Femur (tissue), 1 donor: Measurements from ENCODE around the gene EXOC4.

Source experiments
- DNase-seq: peaks from one replicate; pipeline ENCODE4 v3.0.0-alpha.2; 2017

Gene EXOC4

GRCh38 chr7:133724148-133724547 is 471.3 kb downstream of the EXOC4 start:
- DNase-seq, result no peak

GRCh38 chr7:133724694-133725093 is 471.8 kb downstream of the EXOC4 start:
- DNase-seq, result no peak

GRCh38 chr7:133727476-133728214 is 474.8 kb downstream of the EXOC4 start:
- DNase-seq, result no peak

GRCh38 chr7:133730360-133730759 is 477.5 kb downstream of the EXOC4 start:
- no peak for DNase-seq

GRCh38 chr7:133733401-133733800 is 480.5 kb downstream of the EXOC4 start:
- DNase-seq, result no peak

GRCh38 chr7:133735222-133735621 is 482.3 kb downstream of the EXOC4 start:
- DNase-seq, result no peak

GRCh38 chr7:133739817-133740216 is 486.9 kb downstream of the EXOC4 start:
- DNase-seq, result no peak

GRCh38 chr7:133741078-133741477 is 488.2 kb downstream of the EXOC4 start:
- no peak for DNase-seq

- DNase-seq, result no peak
These were observed 488.8 kb downstream of the EXOC4 start for GRCh38 chr7:133741703-133742102.

GRCh38 chr7:133742709-133743538 is 490.0 kb downstream of the EXOC4 start:
- no peak for DNase-seq

GRCh38 chr7:133744451-133744850 is 491.6 kb downstream of the EXOC4 start:
- no peak for DNase-seq

- no peak for DNase-seq
These were observed 493.4 kb downstream of the EXOC4 start for GRCh38 chr7:133746305-133746704.

GRCh38 chr7:133746847-133747246 is 494.0 kb downstream of the EXOC4 start:
- no peak for DNase-seq

GRCh38 chr7:133748443-133749407 is 495.8 kb downstream of the EXOC4 start:
- no peak for DNase-seq

- DNase-seq, result no peak
These were observed 497.4 kb downstream of the EXOC4 start for GRCh38 chr7:133750287-133750686.

GRCh38 chr7:133751079-133751478 is 498.2 kb downstream of the EXOC4 start:
- DNase-seq, result no peak

- no peak for DNase-seq
These were observed 500.6 kb downstream of the EXOC4 start for GRCh38 chr7:133753513-133753912.

GRCh38 chr7:133754708-133755107 is 501.8 kb downstream of the EXOC4 start:
- no peak for DNase-seq

- no peak for DNase-seq
These were observed 503.0 kb downstream of the EXOC4 start for GRCh38 chr7:133755901-133756300.

GRCh38 chr7:133761443-133761842 is 508.6 kb downstream of the EXOC4 start:
- DNase-seq, result no peak

- no peak for DNase-seq
These were observed 510.3 kb downstream of the EXOC4 start for GRCh38 chr7:133763076-133763640.

GRCh38 chr7:133769668-133770067 is 516.8 kb downstream of the EXOC4 start:
- DNase-seq, result no peak
